GM18520 (cell line): ENCODE data around the gene NUDT14.

ENCODE experiments used
- ATAC-seq: cut with Tn5 transposase; IDR thresholded peaks from one replicate; pipeline ENCODE4 v1.9.1; 2021; ENCODE audit not compliant: unreplicated experiment

Gene NUDT14

DNA sequence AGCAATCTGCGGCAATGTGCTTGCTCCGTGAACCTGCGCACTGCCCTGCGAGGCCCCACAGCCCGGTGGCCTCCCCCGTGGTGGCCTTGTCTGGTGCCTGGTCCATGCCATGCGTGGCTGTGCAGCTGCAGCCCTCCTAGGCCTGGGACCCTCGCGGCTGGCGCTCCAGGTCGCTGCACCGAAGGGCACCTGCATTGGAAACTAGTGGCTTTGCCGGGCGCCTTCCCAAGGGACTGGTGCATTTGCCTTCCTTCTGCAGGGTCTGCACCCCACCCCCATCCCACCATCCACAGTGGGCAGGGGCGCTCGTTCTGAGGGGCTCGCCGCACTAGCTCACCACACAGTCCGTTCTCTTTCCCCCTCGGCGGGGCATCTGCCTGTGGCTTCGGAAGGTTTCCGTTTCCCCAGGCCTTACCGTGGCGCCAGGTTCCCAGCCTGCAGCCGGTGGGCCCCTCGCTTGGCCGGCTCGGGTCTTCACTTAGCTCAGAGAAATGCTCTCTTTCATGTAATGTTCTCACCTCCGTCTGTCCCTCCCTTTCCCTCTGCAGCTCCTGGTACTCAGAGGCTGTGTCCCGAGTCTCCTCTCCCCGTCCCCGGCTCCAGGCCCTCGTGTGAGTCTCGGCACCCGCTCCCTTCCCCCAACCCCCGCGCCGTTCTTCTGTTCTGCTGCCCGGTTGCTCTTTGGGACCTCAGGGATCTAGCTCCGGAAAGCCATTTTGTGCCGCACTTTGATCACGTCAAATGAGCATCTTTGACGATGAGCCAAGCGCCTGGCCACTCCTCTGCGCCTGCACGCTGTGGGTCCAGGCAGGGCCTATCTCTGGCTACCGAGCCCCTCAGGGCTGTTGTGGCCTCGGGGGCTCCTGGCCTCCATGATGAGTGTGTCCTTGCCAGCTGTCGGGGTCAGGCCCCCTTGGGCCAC lies 44.5 kb downstream of the NUDT14 start:
- no peak for ATAC-seq

DNA sequence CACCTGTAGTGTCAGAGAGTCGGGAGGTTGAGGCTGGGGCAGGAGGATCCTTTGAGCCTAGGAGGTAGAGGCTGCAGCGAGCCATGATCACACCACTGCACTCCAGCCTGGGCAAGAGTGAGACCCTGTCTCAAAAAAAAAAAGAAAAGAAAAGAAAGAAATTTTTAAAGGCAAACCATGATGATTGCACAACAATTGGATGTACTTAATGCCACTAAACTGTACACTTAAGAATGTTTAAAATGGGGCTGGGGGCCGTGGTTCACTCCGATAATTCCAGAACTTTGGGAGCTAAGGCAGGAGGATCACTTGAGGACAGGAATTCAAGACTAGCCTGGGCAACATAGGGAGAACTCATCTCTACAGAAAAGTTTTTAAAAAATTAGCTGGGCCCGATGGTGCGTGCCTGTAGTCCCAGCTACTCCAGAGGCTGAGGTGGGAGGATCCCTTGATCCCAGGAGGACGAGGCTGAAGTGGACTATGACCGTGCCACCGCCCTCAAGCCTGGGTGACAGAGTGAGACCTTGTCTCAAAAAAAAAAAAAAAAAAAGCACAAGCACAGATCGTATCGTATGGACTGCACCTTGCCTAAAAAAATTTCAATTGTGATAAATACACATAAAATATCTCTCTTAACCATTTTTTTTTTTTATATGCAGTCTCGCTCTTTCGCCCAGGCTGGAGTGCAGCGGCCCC lies 45.3 kb downstream of the NUDT14 start:
- no peak for ATAC-seq

DNA sequence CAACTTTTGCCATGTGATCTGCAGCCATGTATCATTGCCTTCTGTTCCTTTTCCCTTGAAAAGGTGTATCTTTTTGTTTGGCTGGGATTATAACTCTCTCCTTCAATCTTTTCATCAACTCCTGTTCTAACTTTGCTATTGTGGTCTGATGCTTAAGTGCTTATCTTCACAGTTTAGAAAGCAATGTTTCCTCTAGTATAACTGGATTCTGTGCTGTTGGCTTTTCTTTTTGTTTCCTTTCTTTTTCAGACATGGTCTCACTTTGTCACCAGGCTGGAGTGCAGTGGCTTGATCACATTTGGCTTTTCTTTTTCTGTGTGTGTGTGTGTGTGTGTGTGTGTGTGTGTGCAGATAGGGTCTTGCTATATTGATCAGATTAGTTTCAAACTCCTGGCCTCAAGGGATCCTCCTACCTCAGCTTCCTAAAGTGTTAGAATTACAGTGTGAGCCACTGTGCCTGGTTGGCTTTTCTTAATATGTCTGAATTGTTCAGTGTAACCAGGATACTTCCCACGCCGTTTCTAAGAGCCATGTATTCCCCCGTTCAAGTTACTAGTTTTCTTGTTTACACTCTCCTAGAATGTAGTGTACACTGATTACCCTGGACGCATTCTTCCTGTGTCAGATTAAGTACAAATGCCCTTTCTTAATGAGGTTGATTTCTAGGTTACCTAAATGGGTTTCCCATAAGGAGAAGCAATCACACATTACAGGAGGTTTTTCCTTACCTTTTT lies 48.0 kb downstream of the NUDT14 start:
- ATAC-seq = no peak

DNA sequence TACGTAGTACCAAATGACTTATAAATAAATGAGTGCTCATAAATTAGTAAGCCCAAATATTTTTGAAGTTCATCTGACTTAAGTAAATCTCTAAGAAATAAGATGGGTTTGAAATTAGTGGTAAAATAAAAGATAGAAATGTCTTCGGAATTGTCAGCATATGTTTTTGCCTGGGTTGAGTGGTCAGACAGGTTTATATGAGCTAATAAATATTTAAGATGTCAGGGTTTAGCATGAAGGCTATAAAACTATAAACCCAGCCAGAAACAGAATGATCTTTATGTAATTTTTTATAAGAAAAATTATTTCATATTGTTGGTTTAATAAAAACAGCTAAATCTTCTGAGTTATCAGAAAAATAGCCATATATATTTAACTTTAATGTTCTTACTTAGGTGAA lies 49.9 kb downstream of the NUDT14 start:
- no peak for ATAC-seq

DNA sequence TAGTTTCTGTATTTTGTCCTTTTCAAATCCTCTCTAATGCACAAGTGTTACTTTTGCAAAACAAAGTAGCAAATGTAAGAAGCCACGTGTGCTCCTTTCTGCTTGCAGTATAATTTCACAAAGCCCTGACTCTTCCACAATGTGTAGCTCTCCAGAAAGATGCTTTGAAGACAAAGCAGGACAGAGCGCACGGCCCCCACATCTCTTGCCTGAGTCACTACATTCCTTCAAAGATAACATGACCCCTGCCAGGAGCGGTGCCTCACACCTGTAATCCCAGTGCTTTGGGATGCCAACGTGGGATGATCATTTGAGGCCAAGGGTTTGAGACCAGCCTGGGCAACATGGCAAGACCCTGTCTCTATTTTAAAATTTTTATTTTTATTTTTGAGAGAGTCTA lies 53.1 kb downstream of the NUDT14 start:
- no peak for ATAC-seq

DNA sequence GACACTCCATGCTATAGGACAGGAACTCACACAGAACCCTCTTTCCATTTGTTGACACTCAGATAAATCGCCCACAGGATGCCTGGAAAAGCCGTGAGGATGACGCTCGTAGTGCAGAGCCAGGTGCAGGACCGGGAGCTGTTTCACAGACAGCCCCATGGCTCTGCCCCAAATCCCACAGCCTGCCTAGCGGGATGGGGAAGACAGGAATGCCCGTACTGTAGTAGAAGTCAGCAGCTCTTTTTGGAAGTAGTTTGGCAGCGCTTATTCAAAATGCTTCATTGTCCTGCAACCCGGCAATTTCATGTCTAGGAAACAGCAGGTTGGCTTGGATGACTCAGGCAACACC lies 54.2 kb downstream of the NUDT14 start:
- ATAC-seq = no peak

DNA sequence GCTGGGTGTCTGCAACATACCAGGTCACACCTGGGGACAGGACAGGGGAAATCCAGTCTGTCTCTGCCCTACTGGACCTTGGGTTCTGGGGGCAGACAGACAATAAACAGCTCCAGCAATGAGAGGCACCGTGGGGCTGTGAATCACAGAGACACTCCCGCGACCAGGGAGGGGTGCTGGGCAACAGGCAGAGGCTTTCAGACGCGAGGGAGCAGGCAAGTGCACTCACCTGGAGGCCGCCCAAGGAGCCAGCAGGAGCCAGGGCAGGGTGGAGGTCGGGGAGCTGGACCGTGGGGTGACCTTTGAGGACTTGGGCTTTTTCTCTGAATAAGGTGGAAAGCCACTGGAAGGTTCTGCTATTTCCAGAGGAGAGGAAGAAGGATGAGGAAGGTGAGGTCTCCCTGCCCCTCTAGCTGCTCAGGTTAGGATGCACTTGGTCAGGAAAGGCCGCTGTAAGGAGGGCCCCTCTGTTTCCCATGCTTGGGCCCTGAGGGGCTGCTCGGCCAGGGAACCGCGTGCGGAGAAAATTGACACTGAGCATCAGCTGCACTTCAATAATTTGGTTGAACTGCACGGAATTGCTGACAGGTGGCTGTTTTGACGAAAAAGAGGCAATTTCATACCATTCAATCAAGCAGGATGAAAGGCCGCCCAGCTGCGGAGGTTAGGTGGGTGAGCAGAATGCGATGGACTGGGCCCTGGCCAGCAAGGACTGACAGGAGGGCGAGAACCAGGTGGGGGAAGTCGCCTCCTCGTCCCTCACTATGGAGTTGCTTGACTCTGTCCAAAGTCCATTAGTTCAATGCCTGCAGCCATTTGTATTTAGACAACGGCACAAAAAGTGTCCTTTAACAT lies 54.8 kb downstream of the NUDT14 start:
- ATAC-seq = no peak

GRCh38 chr14:105124823-105125222 lies 56.3 kb downstream of the NUDT14 start:
- ATAC-seq = no peak

DNA sequence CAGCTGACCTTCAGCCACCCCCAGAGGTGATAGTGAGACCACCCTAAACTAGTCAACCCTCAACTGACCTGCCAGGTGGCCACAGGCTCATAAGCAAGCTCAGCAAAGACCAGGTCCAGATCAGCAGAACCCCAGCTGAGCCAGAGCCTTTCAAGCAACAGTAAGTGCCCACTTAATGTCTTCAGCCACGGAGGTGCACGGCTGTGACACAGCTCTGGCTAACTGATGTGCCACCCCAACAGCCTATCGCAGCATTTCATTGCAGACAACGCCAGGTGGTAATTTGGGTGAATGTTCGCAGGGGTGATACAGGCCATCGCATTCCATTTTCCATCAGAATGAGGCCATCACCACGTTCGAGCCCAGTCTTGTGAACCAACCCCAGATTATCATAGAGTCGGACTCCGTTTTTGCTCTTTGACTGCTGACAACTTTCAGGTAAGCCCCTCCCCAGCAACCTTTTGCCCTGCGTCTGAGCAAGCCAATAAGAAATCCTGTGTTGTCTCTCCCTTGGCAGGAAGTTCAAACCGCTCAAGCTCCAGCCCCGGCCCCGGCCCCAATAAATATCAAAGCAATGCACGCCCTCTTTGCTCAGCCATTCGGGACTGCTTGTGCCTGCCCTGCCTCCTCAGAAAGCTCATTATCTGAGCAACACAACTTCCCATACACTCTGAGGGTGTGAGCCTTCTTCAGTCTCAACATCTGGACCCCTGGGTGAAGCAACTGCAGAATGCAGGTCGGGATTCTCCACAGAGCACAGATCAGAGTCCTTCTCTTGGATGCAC lies 56.9 kb downstream of the NUDT14 start:
- ATAC-seq = no peak

GRCh38 chr14:105123064-105123665 lies 57.9 kb downstream of the NUDT14 start:
- ATAC-seq = no peak
